ENCODE results near the gene EPHB3.

DNA sequence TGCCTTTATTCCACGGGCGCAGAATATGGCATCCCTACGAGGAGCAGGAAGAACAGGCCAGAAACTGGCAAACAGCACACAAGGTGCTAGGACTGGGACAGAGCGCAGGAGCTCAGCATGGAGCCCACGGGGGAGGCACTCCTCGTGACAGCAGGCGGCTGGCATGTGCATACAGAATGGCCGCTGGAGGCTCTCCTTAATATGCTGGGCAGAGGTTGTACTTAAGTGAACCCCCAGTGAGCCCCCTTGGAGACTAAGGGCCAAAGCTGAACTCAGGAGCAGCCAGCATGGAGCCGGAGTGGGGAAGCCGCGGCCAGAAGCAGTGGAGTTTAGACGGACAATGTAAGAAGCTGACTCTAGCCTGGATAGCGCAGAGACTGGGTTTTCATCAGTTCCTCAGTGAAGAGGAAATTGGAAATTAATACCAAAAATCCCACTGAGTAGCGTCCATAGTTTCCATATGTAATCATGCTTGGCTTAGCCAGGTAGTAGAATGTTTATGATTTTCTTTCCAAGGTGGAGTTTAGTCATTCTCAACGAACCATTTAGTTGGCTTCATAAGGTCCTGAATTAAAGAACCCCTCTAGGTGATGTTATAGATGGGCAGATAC lies 69.4 kb downstream of the EPHB3 start:
- TF ChIP-seq, protein P1, sequence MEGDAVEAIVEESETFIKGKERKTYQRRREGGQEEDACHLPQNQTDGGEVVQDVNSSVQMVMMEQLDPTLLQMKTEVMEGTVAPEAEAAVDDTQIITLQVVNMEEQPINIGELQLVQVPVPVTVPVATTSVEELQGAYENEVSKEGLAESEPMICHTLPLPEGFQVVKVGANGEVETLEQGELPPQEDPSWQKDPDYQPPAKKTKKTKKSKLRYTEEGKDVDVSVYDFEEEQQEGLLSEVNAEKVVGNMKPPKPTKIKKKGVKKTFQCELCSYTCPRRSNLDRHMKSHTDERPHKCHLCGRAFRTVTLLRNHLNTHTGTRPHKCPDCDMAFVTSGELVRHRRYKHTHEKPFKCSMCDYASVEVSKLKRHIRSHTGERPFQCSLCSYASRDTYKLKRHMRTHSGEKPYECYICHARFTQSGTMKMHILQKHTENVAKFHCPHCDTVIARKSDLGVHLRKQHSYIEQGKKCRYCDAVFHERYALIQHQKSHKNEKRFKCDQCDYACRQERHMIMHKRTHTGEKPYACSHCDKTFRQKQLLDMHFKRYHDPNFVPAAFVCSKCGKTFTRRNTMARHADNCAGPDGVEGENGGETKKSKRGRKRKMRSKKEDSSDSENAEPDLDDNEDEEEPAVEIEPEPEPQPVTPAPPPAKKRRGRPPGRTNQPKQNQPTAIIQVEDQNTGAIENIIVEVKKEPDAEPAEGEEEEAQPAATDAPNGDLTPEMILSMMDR (IDR thresholded peaks at IDR 0.05 in 4 of 5, conservative IDR thresholded peaks at IDR 0.05 in 1 of 5), result no peak
- TF ChIP-seq POLR2A (IDR thresholded peaks at IDR 0.05), result no peak

Measured in gastrocnemius medialis (tissue), 4 donors.